ENCODE results near the gene CHD9NB. TPM values are rescaled to one million over a fixed set of nuclear protein-coding genes. Genes with fewer than 3 reads are reported as not detected.

Gene CHD9NB
- 10 to 100 TPM in 1 of 2 donors, 1 to 10 TPM in 1; 3.1 to 12.5 TPM for total RNA-seq

DNA sequence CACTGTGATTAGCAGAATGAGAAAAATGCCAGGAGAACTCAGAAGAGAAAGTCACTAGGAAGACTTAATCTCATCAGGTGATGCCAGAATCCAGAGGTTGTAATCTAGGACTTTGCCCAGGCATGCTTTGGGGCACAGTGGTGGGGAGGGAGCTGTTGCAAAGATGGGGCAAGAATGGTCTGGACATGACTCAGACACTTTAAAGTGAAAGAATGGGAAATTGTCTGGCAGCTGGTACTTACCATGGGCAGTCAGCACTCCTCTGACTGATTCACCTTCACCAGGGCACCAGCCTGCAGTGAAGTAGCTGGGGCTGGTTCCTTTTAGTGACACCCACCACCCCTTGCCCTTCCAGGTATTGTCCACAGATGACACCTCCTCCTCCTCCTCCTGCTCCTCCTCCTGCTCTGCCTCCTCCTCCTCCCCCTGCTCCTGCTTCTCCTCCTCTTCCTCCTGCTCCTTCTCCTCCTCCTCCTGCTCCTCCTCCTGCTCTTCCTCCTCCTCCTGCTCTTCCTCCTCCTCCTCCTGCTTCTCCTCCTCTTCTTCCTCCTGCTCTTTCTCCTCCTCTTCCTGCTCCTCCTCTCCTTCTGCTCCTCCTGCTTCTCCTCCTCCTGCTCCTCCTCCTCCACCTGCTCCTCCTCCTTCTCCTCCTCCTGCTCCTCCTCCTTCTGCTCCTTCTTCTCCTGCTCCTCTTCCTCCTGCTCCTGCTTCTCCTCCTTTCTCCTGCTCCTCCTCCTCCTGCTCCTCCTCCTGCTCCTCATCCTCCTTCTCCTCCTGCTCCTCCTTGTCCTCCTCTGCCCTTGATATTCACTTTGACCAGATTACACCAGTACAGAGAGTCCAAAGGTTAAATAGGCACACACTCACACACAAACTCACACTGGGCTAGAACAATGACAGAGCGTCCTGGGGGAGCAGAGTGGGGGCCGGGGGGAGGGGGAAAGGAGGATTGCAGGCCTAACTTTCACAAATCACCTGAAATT is at the start of gene CHD9NB:
TSS of gene CHD9NB (minus strand) at position 379 of the 983 bp plus-strand sequence. CDS start 8,739 bp downstream, outside the sequence.
- intact Hi-C loops (cut with DNase I) = no loop called here
- 14 to 25% methylated on average over 2 of the region's 2 CpGs for WGBS, 2 donors
- no peaks in the 10 kb centered on the region for H3K36me3 ChIP-seq (replicated peaks in 1 of 2; ENCODE audit: insufficient read depth in 1 of 2, low read depth in 2 of 2)
- TF ChIP-seq POLR2A (IDR thresholded peaks at IDR 0.05) (no peak), CTCF (IDR thresholded peaks at IDR 0.05) (no peak)
- no peaks in the 10 kb centered on the region for H3K27me3 ChIP-seq
- H3K27ac ChIP-seq = no peak within 1 kb of the TSS
- DNase-seq = peak in 2 of 4 donors; percentile 27 to 42
- ATAC-seq = peak; percentile 16
- no peak within 1 kb of the TSS for H3K4me3 ChIP-seq
- no peaks in the 10 kb centered on the region for H3K9me3 ChIP-seq
- H3K4me1 ChIP-seq = peaks cover 34% of the 10 kb centered on the region

GRCh38 chr16:53100889-53101288 is 48.2 kb upstream of the CHD9NB start:
- TF ChIP-seq CTCF (IDR thresholded peaks at IDR 0.05) (no peak), POLR2A (IDR thresholded peaks at IDR 0.05) (no peak)
- no peaks in the 10 kb centered on the region for H3K36me3 ChIP-seq (replicated peaks in 1 of 2; ENCODE audit: insufficient read depth in 1 of 2, low read depth in 2 of 2)
- peaks cover 30% of the 10 kb centered on the region for H3K4me1 ChIP-seq
- H3K27me3 ChIP-seq = no peaks in the 10 kb centered on the region
- DNase-seq (no peak), ATAC-seq (no peak)
- WGBS, 2 donors = 84 to 87% methylated on average over 1 of the region's 1 CpG
- no peak overlapping the region for H3K4me3 ChIP-seq
- intact Hi-C loops (cut with DNase I) = no loop called here
- peak overlapping the region in 3 of 4 donors; percentile 89 to 93 (median 93) for H3K27ac ChIP-seq
- H3K9me3 ChIP-seq = no peaks in the 10 kb centered on the region

DNA sequence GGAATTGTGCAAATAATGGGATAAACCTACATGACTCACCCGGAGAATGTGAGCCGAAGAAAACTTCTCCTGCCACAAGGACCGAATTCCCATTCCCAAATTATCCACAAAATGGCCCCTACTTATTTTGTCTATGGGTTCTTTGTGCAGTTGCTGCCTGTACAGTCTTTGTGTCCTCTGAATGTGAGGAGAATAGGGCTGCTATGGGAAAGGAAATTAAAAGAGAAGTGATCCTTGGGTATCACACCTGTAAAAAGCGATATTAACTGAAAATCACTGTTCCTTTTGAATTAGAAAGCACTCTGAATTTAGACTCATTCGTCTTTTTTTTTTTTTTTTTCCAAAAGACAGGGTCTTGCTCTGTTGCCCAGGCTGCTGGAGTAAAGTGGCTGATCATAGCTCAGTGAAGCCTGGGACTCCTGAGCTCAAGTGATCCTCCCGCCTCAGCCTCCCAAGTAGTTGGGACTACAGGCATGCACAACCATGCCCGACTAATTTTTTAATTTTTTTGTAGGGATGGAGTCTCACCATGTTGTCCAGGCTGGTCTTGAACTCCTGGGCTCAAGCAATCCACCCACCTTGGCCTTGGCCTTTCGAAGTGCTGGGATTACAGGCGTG is 47.5 kb upstream of the CHD9NB start:
- peak overlapping the region; percentile 89 to 93 (median 92) for H3K27ac ChIP-seq
- 56 to 59% methylated on average over 9 of the region's 9 CpGs for WGBS, 2 donors
- DNase-seq = no peak
- intact Hi-C loops (cut with DNase I) = no loop called here
- H3K9me3 ChIP-seq = no peaks in the 10 kb centered on the region
- H3K36me3 ChIP-seq (replicated peaks in 1 of 2; ENCODE audit: insufficient read depth in 1 of 2, low read depth in 2 of 2) = no peaks in the 10 kb centered on the region
- no peaks in the 10 kb centered on the region for H3K27me3 ChIP-seq
- no peak overlapping the region for H3K4me3 ChIP-seq
- ATAC-seq = no peak
- TF ChIP-seq POLR2A (IDR thresholded peaks at IDR 0.05) = no peak
- TF ChIP-seq CTCF (IDR thresholded peaks at IDR 0.05) = peak in 2 of 7 experiments; percentile 1 to 3
- H3K4me1 ChIP-seq = peaks cover 30% of the 10 kb centered on the region

DNA sequence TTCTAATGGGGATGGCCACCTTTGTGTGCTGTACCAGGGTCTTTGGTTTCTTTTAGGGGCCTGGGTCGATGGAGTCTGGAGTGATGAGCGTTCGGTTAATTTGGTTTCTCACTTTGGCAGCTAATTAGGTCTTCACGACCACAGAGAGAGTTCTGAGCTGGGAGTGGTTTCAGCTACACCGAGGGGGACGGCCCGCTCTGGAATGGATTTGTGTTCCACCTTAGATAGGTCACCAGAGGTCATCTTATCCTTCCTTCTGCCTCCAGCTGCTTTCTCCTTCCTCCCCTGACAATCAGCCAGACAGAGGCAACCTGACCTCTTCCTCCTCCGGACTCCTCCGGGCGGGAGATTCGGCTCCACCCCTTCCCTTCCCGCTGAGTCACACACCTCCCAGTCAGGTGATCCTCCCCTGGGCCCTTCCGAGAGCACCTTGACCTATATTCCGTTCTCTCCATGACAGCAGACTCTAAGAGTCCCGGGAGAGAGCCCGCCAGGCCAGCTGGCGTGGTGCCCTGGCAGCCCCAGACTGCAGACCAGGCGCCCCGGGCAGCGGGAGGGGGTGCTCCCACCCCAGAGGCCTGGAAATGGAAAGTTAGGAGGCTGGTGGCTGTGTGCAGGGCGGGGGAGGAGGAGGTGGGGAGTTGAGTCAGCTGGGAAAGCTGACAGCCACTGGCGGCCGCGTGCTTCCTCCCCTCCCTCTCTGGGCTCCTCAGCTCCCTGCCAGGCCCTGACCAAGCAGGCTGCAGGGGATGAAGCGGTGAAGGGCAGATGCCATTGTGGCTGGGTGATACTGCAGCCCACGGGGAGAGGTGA is 46.8 kb upstream of the CHD9NB start:
- intact Hi-C loops (cut with DNase I) = no loop called here

More for the DNA sequence above, 46.8 kb upstream of the CHD9NB start:
- WGBS, 2 donors = 2 to 8% methylated on average over 13 to 26 of the region's 26 CpGs
- Histone ChIP-seq H3K27ac (peak overlapping the region; percentile 89 to 93 (median 92)), H3K4me1 (peaks cover 30% of the 10 kb centered on the region), H3K27me3 (no peaks in the 10 kb centered on the region), H3K4me3 (no peak overlapping the region), H3K36me3 (replicated peaks in 1 of 2; ENCODE audit: insufficient read depth in 1 of 2, low read depth in 2 of 2) (no peaks in the 10 kb centered on the region), H3K9me3 (no peaks in the 10 kb centered on the region)
- ATAC-seq = peak; percentile 95
- peak; percentile 95 to 98 (median 98) for DNase-seq
- TF ChIP-seq POLR2A (IDR thresholded peaks at IDR 0.05) (peak; percentile 23 to 81 (median 76)), CTCF (IDR thresholded peaks at IDR 0.05) (peak in 1 of 7 experiments; percentile 17)

All from body of pancreas (tissue), 4 donors.